ENCODE results near the gene SPATA25.

GRCh38 chr20:45925821-45926506 lies 38.5 kb upstream of the SPATA25 start:
- TF ChIP-seq, protein P1, sequence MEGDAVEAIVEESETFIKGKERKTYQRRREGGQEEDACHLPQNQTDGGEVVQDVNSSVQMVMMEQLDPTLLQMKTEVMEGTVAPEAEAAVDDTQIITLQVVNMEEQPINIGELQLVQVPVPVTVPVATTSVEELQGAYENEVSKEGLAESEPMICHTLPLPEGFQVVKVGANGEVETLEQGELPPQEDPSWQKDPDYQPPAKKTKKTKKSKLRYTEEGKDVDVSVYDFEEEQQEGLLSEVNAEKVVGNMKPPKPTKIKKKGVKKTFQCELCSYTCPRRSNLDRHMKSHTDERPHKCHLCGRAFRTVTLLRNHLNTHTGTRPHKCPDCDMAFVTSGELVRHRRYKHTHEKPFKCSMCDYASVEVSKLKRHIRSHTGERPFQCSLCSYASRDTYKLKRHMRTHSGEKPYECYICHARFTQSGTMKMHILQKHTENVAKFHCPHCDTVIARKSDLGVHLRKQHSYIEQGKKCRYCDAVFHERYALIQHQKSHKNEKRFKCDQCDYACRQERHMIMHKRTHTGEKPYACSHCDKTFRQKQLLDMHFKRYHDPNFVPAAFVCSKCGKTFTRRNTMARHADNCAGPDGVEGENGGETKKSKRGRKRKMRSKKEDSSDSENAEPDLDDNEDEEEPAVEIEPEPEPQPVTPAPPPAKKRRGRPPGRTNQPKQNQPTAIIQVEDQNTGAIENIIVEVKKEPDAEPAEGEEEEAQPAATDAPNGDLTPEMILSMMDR (IDR thresholded peaks at IDR 0.05; ENCODE audit: low read depth, low read length): no peak
- TF ChIP-seq POLR2A (IDR thresholded peaks at IDR 0.05; ENCODE audit: extremely low read depth, insufficient read length) (no peak), MYC (IDR thresholded peaks at IDR 0.05; ENCODE audit: low read depth, low read length) (no peak), MAX (IDR thresholded peaks at IDR 0.05; ENCODE audit: low read depth, low read length) (no peak)

Measured in NB4 (cell line).